Fibroblast of villous mesenchyme (primary cell): ENCODE results near the gene DNM2. TPM values are rescaled to one million over a fixed set of nuclear protein-coding genes. Genes with fewer than 3 reads are reported as not detected.

Experiments used
- DNase-seq: peaks from one replicate; pipeline ENCODE4 v3.0.0-alpha.2; 2010; ENCODE audit warnings: low read depth
- H3K4me3 ChIP-seq: 2 replicates; pipeline ENCODE4 v1.5.1; 2011; ENCODE audit warnings: low read depth, mild to moderate bottlenecking, low read length
- total RNA-seq: library from RNA; depleted of rRNA; stranded (reverse); fragments of >200 nt; gene quantifications from 2 replicates; pipeline ENCODE4 v1.2.3, GENCODE V29; 2012
- TF ChIP-seq, protein P1 (sequence below): IDR thresholded peaks from 2 replicates; pipeline ENCODE4 v1.5.1; 2012; ENCODE audit warnings: low read depth, mild to moderate bottlenecking, low read length; ENCODE audit not compliant: insufficient read depth

Gene DNM2
- total RNA-seq, 1 donor: 101 TPM

- TF ChIP-seq, protein P1, sequence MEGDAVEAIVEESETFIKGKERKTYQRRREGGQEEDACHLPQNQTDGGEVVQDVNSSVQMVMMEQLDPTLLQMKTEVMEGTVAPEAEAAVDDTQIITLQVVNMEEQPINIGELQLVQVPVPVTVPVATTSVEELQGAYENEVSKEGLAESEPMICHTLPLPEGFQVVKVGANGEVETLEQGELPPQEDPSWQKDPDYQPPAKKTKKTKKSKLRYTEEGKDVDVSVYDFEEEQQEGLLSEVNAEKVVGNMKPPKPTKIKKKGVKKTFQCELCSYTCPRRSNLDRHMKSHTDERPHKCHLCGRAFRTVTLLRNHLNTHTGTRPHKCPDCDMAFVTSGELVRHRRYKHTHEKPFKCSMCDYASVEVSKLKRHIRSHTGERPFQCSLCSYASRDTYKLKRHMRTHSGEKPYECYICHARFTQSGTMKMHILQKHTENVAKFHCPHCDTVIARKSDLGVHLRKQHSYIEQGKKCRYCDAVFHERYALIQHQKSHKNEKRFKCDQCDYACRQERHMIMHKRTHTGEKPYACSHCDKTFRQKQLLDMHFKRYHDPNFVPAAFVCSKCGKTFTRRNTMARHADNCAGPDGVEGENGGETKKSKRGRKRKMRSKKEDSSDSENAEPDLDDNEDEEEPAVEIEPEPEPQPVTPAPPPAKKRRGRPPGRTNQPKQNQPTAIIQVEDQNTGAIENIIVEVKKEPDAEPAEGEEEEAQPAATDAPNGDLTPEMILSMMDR: no peak
- H3K4me3 ChIP-seq: no peak overlapping the region
- no peak for DNase-seq
These were observed 101.5 kb downstream of the DNM2 start for GRCh38 chr19:10819124-10820060.

- TF ChIP-seq, protein P1: peak; percentile 32
- no peak overlapping the region for H3K4me3 ChIP-seq
- DNase-seq: no peak
These were observed 102.3 kb downstream of the DNM2 start for GRCh38 chr19:10820173-10820572.

GRCh38 chr19:10823690-10824089, 105.8 kb downstream of the DNM2 start:
- TF ChIP-seq, protein P1: no peak
- DNase-seq: no peak

DNA sequence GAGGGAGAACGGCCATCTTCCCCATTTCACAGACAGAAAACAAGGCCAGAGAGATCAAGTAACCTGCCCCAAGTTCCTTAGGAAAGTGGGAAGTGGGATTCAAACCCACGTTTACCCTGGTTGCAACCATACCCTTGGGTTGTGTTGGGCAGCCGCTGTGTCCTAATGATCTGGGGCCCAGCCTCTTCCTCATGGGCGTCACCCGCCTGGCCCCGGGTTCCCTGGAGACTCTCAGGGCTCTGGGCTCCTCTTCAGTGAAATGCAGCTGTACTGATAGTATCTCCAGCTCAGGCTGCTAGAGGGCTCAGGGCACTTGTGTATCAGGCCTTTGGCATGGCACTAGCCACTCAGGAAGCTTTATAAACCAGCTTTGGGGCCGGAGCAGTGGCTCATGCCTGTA, 108.4 kb downstream of the DNM2 start:
- H3K4me3 ChIP-seq: no peak overlapping the region
- TF ChIP-seq, protein P1: no peak
- no peak for DNase-seq

More at GRCh38 chr19:10823690-10824089, 105.8 kb downstream of the DNM2 start:
- no peak overlapping the region for H3K4me3 ChIP-seq

- no peak for DNase-seq
- TF ChIP-seq, protein P1: no peak
- no peak overlapping the region for H3K4me3 ChIP-seq
These were observed 109.0 kb downstream of the DNM2 start for GRCh38 chr19:10826846-10827245.

DNA sequence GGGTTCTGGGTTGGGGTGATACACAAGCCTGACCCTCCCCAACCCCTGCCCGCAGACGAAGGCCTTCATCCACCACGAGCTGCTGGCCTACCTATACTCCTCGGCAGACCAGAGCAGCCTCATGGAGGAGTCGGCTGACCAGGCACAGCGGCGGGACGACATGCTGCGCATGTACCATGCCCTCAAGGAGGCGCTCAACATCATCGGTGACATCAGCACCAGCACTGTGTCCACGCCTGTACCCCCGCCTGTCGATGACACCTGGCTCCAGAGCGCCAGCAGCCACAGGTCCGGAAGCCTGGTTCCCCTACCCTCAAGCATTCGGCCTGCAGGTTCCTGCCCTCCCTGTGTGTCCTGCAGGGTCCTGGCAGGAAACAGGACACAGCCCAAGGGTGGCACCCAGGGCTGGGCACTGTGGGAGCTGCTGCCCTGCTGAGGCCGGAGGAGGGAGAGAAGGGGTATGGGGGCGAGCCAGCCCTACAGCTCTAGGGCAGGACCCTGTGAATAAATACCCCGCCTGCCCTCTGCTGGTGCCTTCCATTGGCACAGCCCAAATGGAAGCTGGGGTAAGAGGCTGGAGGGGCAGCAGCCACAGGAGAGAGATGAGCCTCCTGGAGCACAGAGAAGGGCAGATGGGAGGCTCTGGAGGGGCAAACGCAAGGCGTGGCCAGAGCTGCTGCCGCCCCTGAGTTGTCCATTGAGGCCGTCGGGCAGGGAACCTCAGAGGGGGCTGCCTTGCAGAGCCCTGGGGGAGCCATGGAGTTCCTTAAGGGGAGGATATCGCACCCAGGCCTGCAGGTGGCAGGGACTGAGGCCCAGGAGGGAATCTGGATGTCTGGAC, 111.3 kb downstream of the DNM2 start:
- TF ChIP-seq, protein P1: peak; percentile 12
- no peak overlapping the region for H3K4me3 ChIP-seq
- no peak for DNase-seq
